Measurements from ENCODE around the gene CCER1.
"Not testable (repeated sequence)": the region's sequence is repeated elsewhere in the genome, so short reads cannot be mapped to it uniquely, and the experiment has no call there.

Gene CCER1, protein sequence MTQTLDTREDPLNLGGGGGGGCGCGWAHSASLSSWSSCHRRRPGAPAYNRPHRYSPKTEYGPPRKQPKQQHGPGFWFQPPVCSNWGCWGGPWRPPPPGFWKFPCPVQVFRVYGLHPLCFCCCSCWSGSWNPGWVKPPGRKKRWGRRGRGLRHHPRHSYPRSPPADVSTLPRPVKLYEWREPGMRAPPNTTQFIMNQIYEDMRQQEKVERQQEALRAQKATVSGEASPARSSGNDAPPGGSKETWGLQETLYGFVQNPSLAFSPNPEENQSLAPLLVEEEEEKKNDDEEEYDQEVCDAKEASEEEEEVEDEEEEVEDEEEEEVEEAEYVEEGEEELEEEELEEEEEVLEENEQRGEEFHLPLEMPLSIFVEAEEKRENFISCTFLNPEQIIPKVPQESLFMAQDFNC

DNA sequence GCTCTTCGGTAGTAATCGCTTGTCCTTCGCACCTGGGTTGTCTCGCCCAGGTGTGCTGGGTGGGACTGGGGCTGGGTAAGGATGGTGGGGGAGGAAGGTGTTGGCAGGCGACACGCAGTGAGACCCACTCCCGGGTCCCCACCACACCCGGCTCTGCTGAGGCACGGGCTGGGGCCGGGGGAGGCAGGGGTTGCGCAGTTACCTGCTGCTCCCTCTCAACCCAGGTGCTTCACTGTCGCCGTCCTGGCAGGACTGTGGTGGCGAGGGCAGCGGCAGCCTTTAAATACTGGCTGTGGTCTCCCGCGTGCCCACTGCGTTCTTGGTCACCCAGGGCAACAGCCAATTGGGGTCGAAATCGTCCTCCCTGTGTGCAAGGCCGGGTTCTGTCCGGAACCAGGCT, at the start of gene CCER1:
Gene CCER1 (minus strand): TSS at position 256 of the 400 bp plus-strand sequence. CDS start 434 bp downstream, outside the sequence.
- no peak within 1 kb of the TSS for H3K4me3 ChIP-seq (ENCODE audit: low read depth in 1 of 2, low read length in 2 of 2)

DNA sequence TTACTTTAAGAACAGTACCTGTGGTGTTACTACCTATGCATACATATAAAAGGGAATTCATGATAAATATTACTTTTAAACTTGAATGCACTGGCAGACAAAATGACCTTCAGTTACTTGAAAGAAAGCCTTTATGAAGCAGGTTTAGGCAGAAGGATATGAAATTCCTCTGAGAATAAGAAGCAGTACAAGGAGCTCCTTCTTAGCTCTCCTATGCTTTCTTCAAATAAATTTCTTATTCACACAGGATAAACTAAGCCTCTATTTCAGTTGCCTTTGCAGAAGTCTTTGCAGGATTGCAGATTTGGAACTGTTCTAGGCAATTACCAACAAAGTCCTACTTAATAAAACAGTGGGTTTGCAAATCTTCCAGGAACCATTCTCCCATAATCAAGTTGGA, 48.8 kb upstream of the CCER1 start:
- no peaks in the 10 kb centered on the region for H3K27me3 ChIP-seq (ENCODE audit: low read depth, low read length)
- H3K27ac ChIP-seq (ENCODE audit: low read length), result no peak overlapping the region
- no peaks in the 10 kb centered on the region for H3K36me3 ChIP-seq (ENCODE audit: control insufficient read depth in 1 of 2, insufficient read depth in 2 of 2, low read length in 2 of 2)

More for the DNA sequence above, at the start of gene CCER1:
- Histone ChIP-seq H3K9me3 (ENCODE audit: control insufficient read depth in 1 of 2, low read length in 2 of 2) (no peaks in the 10 kb centered on the region), H3K27ac (ENCODE audit: low read length) (no peak within 1 kb of the TSS), H3K27me3 (ENCODE audit: low read depth, low read length) (no peaks in the 10 kb centered on the region), H3K4me1 (ENCODE audit: control insufficient read depth in 1 of 2, insufficient read depth in 2 of 2, low read length in 2 of 2) (peaks cover 0 to 4% of the 10 kb centered on the region in 2 donors), H3K36me3 (ENCODE audit: control insufficient read depth in 1 of 2, insufficient read depth in 2 of 2, low read length in 2 of 2) (no peaks in the 10 kb centered on the region)

DNA sequence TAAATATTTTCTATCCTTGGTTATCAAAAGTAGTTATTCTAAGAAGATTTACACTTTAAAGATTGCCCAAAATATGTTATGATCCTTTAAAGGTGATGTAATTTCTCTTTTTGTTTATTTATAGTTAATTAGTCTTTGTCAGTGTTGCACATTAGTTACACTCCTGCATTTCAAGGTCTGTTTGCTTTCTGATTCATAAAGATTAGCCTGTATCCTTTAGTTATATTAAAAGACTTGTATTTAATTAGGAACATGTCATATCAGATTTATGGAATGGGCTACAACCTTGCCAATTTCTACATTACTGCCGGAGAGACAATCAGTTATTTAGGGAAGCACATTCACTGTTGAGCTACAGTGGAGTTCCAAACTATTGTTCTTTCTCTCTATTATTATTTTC, 46.3 kb upstream of the CCER1 start:
- H3K4me3 ChIP-seq (ENCODE audit: low read depth in 1 of 2, low read length in 2 of 2), result no peak overlapping the region
- H3K9me3 ChIP-seq (ENCODE audit: control insufficient read depth in 1 of 2, low read length in 2 of 2), result no peaks in the 10 kb centered on the region
- H3K27ac ChIP-seq (ENCODE audit: low read length), result no peak overlapping the region
- H3K4me1 ChIP-seq (ENCODE audit: control insufficient read depth in 1 of 2, insufficient read depth in 2 of 2, low read length in 2 of 2), result no peaks in the 10 kb centered on the region
- no peaks in the 10 kb centered on the region for H3K36me3 ChIP-seq (ENCODE audit: control insufficient read depth in 1 of 2, insufficient read depth in 2 of 2, low read length in 2 of 2)
- H3K27me3 ChIP-seq (ENCODE audit: low read depth, low read length), result no peaks in the 10 kb centered on the region

More for the DNA sequence above, 48.8 kb upstream of the CCER1 start:
- H3K4me3 ChIP-seq (ENCODE audit: low read depth in 1 of 2, low read length in 2 of 2), result no peak overlapping the region
- no peaks in the 10 kb centered on the region for H3K9me3 ChIP-seq (ENCODE audit: control insufficient read depth in 1 of 2, low read length in 2 of 2)
- no peaks in the 10 kb centered on the region for H3K4me1 ChIP-seq (ENCODE audit: control insufficient read depth in 1 of 2, insufficient read depth in 2 of 2, low read length in 2 of 2)

DNA sequence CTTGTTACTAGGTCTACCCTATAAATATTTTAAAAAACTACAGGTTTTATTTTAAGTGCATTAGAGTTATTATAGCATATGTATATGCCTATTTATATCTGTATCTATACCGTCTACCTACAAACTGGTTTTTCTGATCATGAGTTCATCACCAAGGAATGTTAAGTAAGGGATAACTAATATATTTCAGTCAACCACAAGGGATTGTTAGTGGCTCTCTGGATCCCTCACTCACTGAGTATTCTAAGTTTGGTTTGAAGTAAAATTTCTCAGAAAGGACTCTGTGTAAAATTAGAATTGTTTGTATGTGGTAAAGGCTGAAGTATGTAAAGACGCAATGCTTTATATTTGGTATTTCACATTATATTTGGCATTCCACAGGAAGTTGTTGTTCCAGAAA, 45.0 kb upstream of the CCER1 start:
- Histone ChIP-seq H3K4me3 (ENCODE audit: low read depth in 1 of 2, low read length in 2 of 2) (no peak overlapping the region), H3K27me3 (ENCODE audit: low read depth, low read length) (no peaks in the 10 kb centered on the region), H3K4me1 (ENCODE audit: control insufficient read depth in 1 of 2, insufficient read depth in 2 of 2, low read length in 2 of 2) (no peaks in the 10 kb centered on the region), H3K36me3 (ENCODE audit: control insufficient read depth in 1 of 2, insufficient read depth in 2 of 2, low read length in 2 of 2) (no peaks in the 10 kb centered on the region), H3K9me3 (ENCODE audit: control insufficient read depth in 1 of 2, low read length in 2 of 2) (no peaks in the 10 kb centered on the region), H3K27ac (ENCODE audit: low read length) (no peak overlapping the region)

DNA sequence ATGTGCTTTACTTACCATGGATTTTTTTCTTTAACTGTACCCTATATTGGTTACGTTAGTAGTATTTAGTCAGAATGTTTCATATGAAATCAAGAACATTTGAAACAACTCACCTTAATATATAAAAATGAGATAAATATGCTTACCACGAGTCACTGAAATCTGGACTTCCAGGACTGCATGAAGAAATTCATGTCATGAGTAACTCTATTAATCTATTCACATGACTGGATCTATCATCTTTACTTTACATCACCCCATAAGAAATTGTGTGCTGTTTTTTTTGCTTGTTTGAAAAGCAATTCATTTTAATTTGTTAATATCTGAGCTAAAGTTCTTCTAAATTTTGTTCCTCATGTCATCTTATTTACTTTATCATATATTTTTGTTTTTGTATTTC, 44.6 kb upstream of the CCER1 start:
- Histone ChIP-seq H3K36me3 (ENCODE audit: control insufficient read depth in 1 of 2, insufficient read depth in 2 of 2, low read length in 2 of 2) (no peaks in the 10 kb centered on the region), H3K4me1 (ENCODE audit: control insufficient read depth in 1 of 2, insufficient read depth in 2 of 2, low read length in 2 of 2) (no peaks in the 10 kb centered on the region), H3K27ac (ENCODE audit: low read length) (no peak overlapping the region), H3K9me3 (ENCODE audit: control insufficient read depth in 1 of 2, low read length in 2 of 2) (no peaks in the 10 kb centered on the region), H3K4me3 (ENCODE audit: low read depth in 1 of 2, low read length in 2 of 2) (no peak overlapping the region), H3K27me3 (ENCODE audit: low read depth, low read length) (no peaks in the 10 kb centered on the region)

- no peaks in the 10 kb centered on the region for H3K27me3 ChIP-seq (ENCODE audit: low read depth, low read length)
- no peaks in the 10 kb centered on the region for H3K36me3 ChIP-seq (ENCODE audit: control insufficient read depth in 1 of 2, insufficient read depth in 2 of 2, low read length in 2 of 2)
- H3K4me1 ChIP-seq (ENCODE audit: control insufficient read depth in 1 of 2, insufficient read depth in 2 of 2, low read length in 2 of 2), result no peaks in the 10 kb centered on the region
- no peak overlapping the region for H3K4me3 ChIP-seq (ENCODE audit: low read depth in 1 of 2, low read length in 2 of 2)
- no peak overlapping the region for H3K27ac ChIP-seq (ENCODE audit: low read length)
- H3K9me3 ChIP-seq (ENCODE audit: control insufficient read depth in 1 of 2, low read length in 2 of 2), result no peaks in the 10 kb centered on the region
Observed at GRCh38 chr12:90995010-90995409, 40.0 kb upstream of the CCER1 start.

DNA sequence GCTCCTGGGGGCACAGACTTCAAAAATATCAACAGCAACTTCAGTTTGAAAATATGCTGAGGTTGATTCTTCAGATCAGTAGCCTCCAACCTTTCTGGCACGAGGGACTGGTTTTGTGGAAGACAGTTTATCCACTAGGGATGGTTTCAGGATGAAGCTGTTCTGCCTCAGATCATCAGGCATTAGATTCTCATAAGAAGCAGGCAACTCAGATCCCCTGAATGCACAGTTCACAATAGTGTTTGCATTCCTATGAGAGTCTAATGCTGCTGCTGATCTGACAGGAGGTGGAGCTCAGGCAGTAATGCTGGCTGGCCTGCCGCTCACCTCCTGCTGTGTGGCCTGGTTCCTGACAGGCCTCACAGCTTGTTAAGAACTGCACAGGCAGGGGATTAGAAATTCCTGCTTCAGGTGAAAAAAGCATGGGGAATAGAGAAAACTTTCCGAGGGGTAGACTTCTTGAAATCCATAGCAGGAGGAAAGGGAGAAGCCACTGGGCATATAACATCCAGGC, 37.0 kb upstream of the CCER1 start:
- no peaks in the 10 kb centered on the region for H3K27me3 ChIP-seq (ENCODE audit: low read depth, low read length)
- H3K27ac ChIP-seq (ENCODE audit: low read length), result no peak overlapping the region
- no peak overlapping the region for H3K4me3 ChIP-seq (ENCODE audit: low read depth in 1 of 2, low read length in 2 of 2)
- no peaks in the 10 kb centered on the region for H3K36me3 ChIP-seq (ENCODE audit: control insufficient read depth in 1 of 2, insufficient read depth in 2 of 2, low read length in 2 of 2)
- no peaks in the 10 kb centered on the region for H3K4me1 ChIP-seq (ENCODE audit: control insufficient read depth in 1 of 2, insufficient read depth in 2 of 2, low read length in 2 of 2)
- H3K9me3 ChIP-seq (ENCODE audit: control insufficient read depth in 1 of 2, low read length in 2 of 2), result no peaks in the 10 kb centered on the region

- no peaks in the 10 kb centered on the region for H3K36me3 ChIP-seq (ENCODE audit: control insufficient read depth in 1 of 2, insufficient read depth in 2 of 2, low read length in 2 of 2)
- no peak overlapping the region for H3K4me3 ChIP-seq (ENCODE audit: low read depth in 1 of 2, low read length in 2 of 2)
- H3K9me3 ChIP-seq (ENCODE audit: control insufficient read depth in 1 of 2, low read length in 2 of 2), result peaks cover 0 to 6% of the 10 kb centered on the region in 2 donors
- no peak overlapping the region for H3K27ac ChIP-seq (ENCODE audit: low read length)
- no peaks in the 10 kb centered on the region for H3K4me1 ChIP-seq (ENCODE audit: control insufficient read depth in 1 of 2, insufficient read depth in 2 of 2, low read length in 2 of 2)
- H3K27me3 ChIP-seq (ENCODE audit: low read depth, low read length), result no peaks in the 10 kb centered on the region
Observed at GRCh38 chr12:90990611-90991010, 35.6 kb upstream of the CCER1 start.

- H3K27me3 ChIP-seq (ENCODE audit: low read depth, low read length), result no peaks in the 10 kb centered on the region
- H3K27ac ChIP-seq (ENCODE audit: low read length), result no peak overlapping the region
- no peak overlapping the region for H3K4me3 ChIP-seq (ENCODE audit: low read depth in 1 of 2, low read length in 2 of 2)
- H3K9me3 ChIP-seq (ENCODE audit: control insufficient read depth in 1 of 2, low read length in 2 of 2), result peaks cover 0 to 6% of the 10 kb centered on the region in 2 donors
- H3K36me3 ChIP-seq (ENCODE audit: control insufficient read depth in 1 of 2, insufficient read depth in 2 of 2, low read length in 2 of 2), result no peaks in the 10 kb centered on the region
- H3K4me1 ChIP-seq (ENCODE audit: control insufficient read depth in 1 of 2, insufficient read depth in 2 of 2, low read length in 2 of 2), result no peaks in the 10 kb centered on the region
Observed at GRCh38 chr12:90989686-90990111, 34.7 kb upstream of the CCER1 start.

DNA sequence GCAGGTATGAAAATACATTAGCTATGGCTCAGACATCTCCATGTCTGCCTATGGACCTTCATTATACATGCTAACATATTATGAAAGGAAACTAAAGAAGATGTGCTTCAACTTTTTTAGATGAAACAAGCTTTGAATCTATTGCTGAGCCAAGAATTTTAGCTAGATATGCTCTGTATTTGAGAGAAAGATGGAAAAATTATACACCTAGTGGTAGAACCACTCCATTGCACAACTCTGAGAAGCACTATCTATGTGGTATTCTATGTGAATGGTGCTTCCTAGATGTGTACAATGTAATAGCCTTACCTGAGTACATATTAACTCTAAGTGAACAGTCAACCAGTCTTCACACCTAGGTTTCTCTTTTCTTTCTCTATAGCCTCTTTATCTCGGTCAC, 32.5 kb upstream of the CCER1 start:
- H3K9me3 ChIP-seq (ENCODE audit: control insufficient read depth in 1 of 2, low read length in 2 of 2), result peaks cover 0 to 6% of the 10 kb centered on the region in 2 donors
- H3K36me3 ChIP-seq (ENCODE audit: control insufficient read depth in 1 of 2, insufficient read depth in 2 of 2, low read length in 2 of 2), result no peaks in the 10 kb centered on the region
- no peak overlapping the region for H3K4me3 ChIP-seq (ENCODE audit: low read depth in 1 of 2, low read length in 2 of 2)
- H3K4me1 ChIP-seq (ENCODE audit: control insufficient read depth in 1 of 2, insufficient read depth in 2 of 2, low read length in 2 of 2), result no peaks in the 10 kb centered on the region
- H3K27me3 ChIP-seq (ENCODE audit: low read depth, low read length), result no peaks in the 10 kb centered on the region
- H3K27ac ChIP-seq (ENCODE audit: low read length), result no peak overlapping the region

GRCh38 chr12:90987101-90987500, 32.1 kb upstream of the CCER1 start:
- Histone ChIP-seq H3K27ac (ENCODE audit: low read length) (no peak overlapping the region), H3K4me3 (ENCODE audit: low read depth in 1 of 2, low read length in 2 of 2) (no peak overlapping the region), H3K9me3 (ENCODE audit: control insufficient read depth in 1 of 2, low read length in 2 of 2) (peaks cover 0 to 6% of the 10 kb centered on the region in 2 donors), H3K4me1 (ENCODE audit: control insufficient read depth in 1 of 2, insufficient read depth in 2 of 2, low read length in 2 of 2) (no peaks in the 10 kb centered on the region), H3K36me3 (ENCODE audit: control insufficient read depth in 1 of 2, insufficient read depth in 2 of 2, low read length in 2 of 2) (no peaks in the 10 kb centered on the region), H3K27me3 (ENCODE audit: low read depth, low read length) (no peaks in the 10 kb centered on the region)

DNA sequence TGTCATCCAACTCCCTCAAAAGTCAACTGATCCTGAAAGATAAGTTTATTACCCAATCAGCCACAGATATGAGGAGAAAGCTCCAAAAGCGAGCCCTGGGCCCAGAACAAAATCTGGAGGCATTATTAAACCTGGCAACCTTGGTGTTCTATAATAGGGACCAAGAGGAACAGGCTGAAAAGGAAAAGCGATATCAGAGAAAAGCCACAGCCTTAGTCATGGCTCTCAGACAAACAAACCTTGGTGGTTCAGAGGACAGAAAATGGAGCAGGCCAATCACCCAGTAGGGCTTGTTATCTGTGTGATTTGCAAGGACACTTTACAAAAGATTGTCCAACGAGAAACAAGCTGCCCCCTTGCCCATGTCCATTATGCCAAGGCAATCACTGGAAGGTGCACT, 30.4 kb upstream of the CCER1 start:
- H3K4me3 ChIP-seq (ENCODE audit: low read depth in 1 of 2, low read length in 2 of 2); H3K27ac ChIP-seq (ENCODE audit: low read length); H3K36me3 ChIP-seq (ENCODE audit: control insufficient read depth in 1 of 2, insufficient read depth in 2 of 2, low read length in 2 of 2); H3K9me3 ChIP-seq (ENCODE audit: control insufficient read depth in 1 of 2, low read length in 2 of 2); H3K4me1 ChIP-seq (ENCODE audit: control insufficient read depth in 1 of 2, insufficient read depth in 2 of 2, low read length in 2 of 2); H3K27me3 ChIP-seq (ENCODE audit: low read depth, low read length): not testable (repeated sequence)
